CD4-positive, CD25-positive, alpha-beta regulatory T cell (primary cell): ENCODE results near the gene CD200. TPM values are rescaled to one million over a fixed set of nuclear protein-coding genes. Genes with fewer than 3 reads are reported as not detected.
A peak's percentile ranks its signal among the peaks of the same experiment; 100 is the strongest.

ENCODE experiments used
- ATAC-seq, 2 donors: fragments of 150-1000 bp; cut with Tn5 transposase; one replicate each; pipeline ENCODE4 v1.10.0; 2021; ENCODE audit warnings: low read depth in 2 of 2, moderate number of reproducible peaks in 2 of 2, moderate library complexity in 1 of 2
- DNase-seq, 3 donors: peaks; one replicate each; pipeline versions ENCODE4 v3.0.0 to v3.0.0-alpha.2; 2012 to 2022; ENCODE audit warnings: mixed read lengths in 1 of 3
- H3K27ac ChIP-seq: one replicate; pipeline ENCODE4 v1.7.0; 2013; ENCODE audit warnings: mild to moderate bottlenecking, low read length; ENCODE audit not compliant: insufficient read depth, poor library complexity, severe bottlenecking
- H3K27me3 ChIP-seq: one replicate; pipeline ENCODE4 v1.7.0; 2013; ENCODE audit warnings: low read length; ENCODE audit not compliant: control insufficient read depth, insufficient read depth
- H3K36me3 ChIP-seq: one replicate; pipeline ENCODE4 v1.7.0; 2013; ENCODE audit warnings: mild to moderate bottlenecking, low read length, moderate library complexity; ENCODE audit not compliant: control insufficient read depth, insufficient read depth
- H3K4me1 ChIP-seq: 2 replicates; pipeline ENCODE4 v1.7.0; 2013; ENCODE audit warnings: mild to moderate bottlenecking, low read length; ENCODE audit not compliant: insufficient read depth, control insufficient read depth, poor library complexity, severe bottlenecking
- H3K4me3 ChIP-seq: one replicate; pipeline ENCODE4 v1.7.0; 2013; ENCODE audit warnings: low read depth, mild to moderate bottlenecking, low read length, moderate library complexity
- H3K9me3 ChIP-seq, 2 experiments: 1 replicate in 1 of 2; 2 replicates in 1 of 2; pipeline ENCODE4 v1.7.0; 2013; ENCODE audit warnings: low read length in 2 of 2, mild to moderate bottlenecking in 1 of 2, moderate library complexity in 1 of 2; ENCODE audit not compliant: control insufficient read depth in 2 of 2
- H3K27ac Mint-ChIP-seq, 3 donors: one replicate each; pipeline ENCODE4 v1.8.0; 2020 to 2022; ENCODE audit warnings: mild to moderate bottlenecking in 3 of 3, mixed read lengths in 3 of 3, moderate library complexity in 2 of 3
- H3K27me3 Mint-ChIP-seq: one replicate; pipeline ENCODE4 v1.8.0; 2022; ENCODE audit warnings: mild to moderate bottlenecking, mixed read lengths
- H3K36me3 Mint-ChIP-seq: one replicate; pipeline ENCODE4 v1.8.0; 2020; ENCODE audit warnings: mixed read lengths
- H3K4me1 Mint-ChIP-seq, 4 donors: one replicate each; pipeline ENCODE4 v1.8.0; 2020 to 2022; ENCODE audit warnings: mixed read lengths in 4 of 4, mild to moderate bottlenecking in 1 of 4
- H3K4me3 Mint-ChIP-seq, 4 donors: one replicate each; pipeline ENCODE4 v1.8.0; 2020 to 2022; ENCODE audit warnings: mild to moderate bottlenecking in 4 of 4, mixed read lengths in 4 of 4, moderate library complexity in 3 of 4
- H3K9me3 Mint-ChIP-seq, 7 donors: one replicate each; pipeline ENCODE4 v1.8.0; 2020 to 2022; ENCODE audit warnings: mixed read lengths in 7 of 7, mild to moderate bottlenecking in 3 of 7, moderate library complexity in 2 of 7
- polyA plus RNA-seq, 4 donors: library from polyadenylated mRNA; unstranded; fragments of 300-500 nt; fragmentation: Illumina TruSeq; gene quantifications; one replicate each; pipeline ENCODE4 v1.2.3, GENCODE V29; 2021
- total RNA-seq: library from RNA; stranded (reverse); gene quantifications from one replicate; pipeline ENCODE4 v1.2.3, GENCODE V29; 2022

The CD200 gene
- total and polyA plus RNA-seq, 5 donors from 2014 or later, result 1.9 to 4.8 (median 2.8) TPM

DNA sequence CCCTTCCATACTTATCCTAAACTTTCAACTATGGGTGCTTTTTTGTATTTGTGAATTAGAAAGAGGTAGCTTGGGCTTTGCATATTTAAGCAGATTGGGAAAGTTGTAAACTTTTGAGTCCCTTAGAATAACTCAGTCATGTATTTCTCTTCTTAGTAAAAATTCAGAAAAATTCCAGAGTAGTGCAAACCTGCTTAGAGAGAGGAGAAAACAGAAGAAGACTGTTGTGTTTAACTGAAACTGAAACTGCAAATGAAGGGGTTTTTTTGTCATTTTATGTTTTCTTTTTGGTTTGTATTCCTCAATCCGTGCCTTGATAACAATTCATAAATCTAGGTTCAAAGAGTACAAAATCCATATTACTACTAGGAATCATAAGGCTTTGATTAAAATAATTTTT is 31.3 kb downstream of the CD200 start:
- no peaks in the 10 kb centered on the region for H3K36me3 ChIP-seq
- Mint-ChIP-seq H3K27me3 (peaks cover under 1% of the 10 kb centered on the region), H3K36me3 (peaks cover 8% of the 10 kb centered on the region), H3K9me3 (no peaks in the 10 kb centered on the region), H3K4me3 (peak overlapping the region in 1 of 4 donors; percentile 0), H3K4me1 (peaks cover 4 to 20% (median 17%) of the 10 kb centered on the region in 4 donors), H3K27ac (peak overlapping the region in 2 of 3 donors; percentile 30 to 67)
- H3K27ac ChIP-seq, result no peak overlapping the region
- peak in 1 of 3 donors; percentile 18 for DNase-seq
- H3K27me3 ChIP-seq, result no peaks in the 10 kb centered on the region
- no peak for ATAC-seq
- H3K4me1 ChIP-seq, result no peaks in the 10 kb centered on the region
- H3K9me3 ChIP-seq, result no peaks in the 10 kb centered on the region
- peak overlapping the region; percentile 30 for H3K4me3 ChIP-seq

DNA sequence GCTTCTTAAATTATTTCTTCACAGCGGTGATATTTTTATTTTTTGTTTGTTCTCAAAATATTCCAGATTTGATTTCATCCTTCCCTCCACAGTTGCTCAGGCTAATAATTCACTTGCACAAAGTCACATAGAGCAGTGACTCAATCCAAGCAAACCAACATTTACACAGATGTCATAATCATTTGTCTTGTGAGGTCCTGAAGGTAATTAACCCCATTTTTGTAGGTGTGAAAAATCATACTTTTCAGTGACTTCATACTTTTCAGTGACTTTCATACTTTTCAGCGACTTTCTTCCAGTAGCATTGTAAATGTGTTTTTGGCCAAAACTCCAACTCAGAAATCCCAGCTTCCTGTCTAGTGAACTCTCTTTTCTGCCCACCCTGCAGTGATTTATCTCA is 32.1 kb downstream of the CD200 start:
- Histone ChIP-seq H3K27me3 (no peaks in the 10 kb centered on the region), H3K27ac (no peak overlapping the region), H3K4me3 (no peak overlapping the region), H3K4me1 (no peaks in the 10 kb centered on the region), H3K36me3 (no peaks in the 10 kb centered on the region), H3K9me3 (no peaks in the 10 kb centered on the region)
- DNase-seq (no peak), ATAC-seq (no peak)
- Mint-ChIP-seq H3K9me3 (no peaks in the 10 kb centered on the region), H3K36me3 (peaks cover 8% of the 10 kb centered on the region), H3K27me3 (no peaks in the 10 kb centered on the region), H3K27ac (peak overlapping the region in 1 of 3 donors; percentile 27), H3K4me1 (peaks cover 4 to 20% (median 15%) of the 10 kb centered on the region in 4 donors), H3K4me3 (peak overlapping the region in 1 of 4 donors; percentile 8)

DNA sequence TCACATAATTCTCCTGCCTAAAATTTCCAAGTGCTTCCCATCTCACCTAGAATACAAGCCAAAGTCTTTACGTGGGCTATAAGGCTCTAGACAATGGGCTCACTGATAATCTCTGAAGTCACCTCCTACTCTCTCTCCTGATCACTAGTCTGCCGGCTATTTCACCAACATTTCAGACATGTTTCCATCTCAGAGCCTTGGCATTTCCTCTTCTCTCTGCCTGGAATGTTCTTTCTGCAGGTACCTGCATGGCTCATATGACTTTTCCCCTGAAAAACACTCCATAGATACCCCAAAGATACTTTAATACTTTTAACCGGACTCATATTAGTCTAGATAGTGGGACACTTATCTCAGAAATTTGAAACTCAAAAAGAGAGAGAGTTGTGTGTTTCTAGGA is 32.7 kb downstream of the CD200 start:
- H3K4me3 Mint-ChIP-seq, result peak overlapping the region in 1 of 4 donors; percentile 8
- H3K9me3 Mint-ChIP-seq, result no peaks in the 10 kb centered on the region
- ATAC-seq, result no peak
- Histone ChIP-seq H3K4me3 (no peak overlapping the region), H3K36me3 (no peaks in the 10 kb centered on the region), H3K9me3 (no peaks in the 10 kb centered on the region), H3K4me1 (no peaks in the 10 kb centered on the region), H3K27ac (no peak overlapping the region), H3K27me3 (no peaks in the 10 kb centered on the region)
- peaks cover 8% of the 10 kb centered on the region for H3K36me3 Mint-ChIP-seq
- H3K4me1 Mint-ChIP-seq, result peaks cover 4 to 20% (median 15%) of the 10 kb centered on the region in 4 donors
- H3K27me3 Mint-ChIP-seq, result no peaks in the 10 kb centered on the region
- DNase-seq, result no peak
- H3K27ac Mint-ChIP-seq, result peak overlapping the region in 1 of 3 donors; percentile 4

DNA sequence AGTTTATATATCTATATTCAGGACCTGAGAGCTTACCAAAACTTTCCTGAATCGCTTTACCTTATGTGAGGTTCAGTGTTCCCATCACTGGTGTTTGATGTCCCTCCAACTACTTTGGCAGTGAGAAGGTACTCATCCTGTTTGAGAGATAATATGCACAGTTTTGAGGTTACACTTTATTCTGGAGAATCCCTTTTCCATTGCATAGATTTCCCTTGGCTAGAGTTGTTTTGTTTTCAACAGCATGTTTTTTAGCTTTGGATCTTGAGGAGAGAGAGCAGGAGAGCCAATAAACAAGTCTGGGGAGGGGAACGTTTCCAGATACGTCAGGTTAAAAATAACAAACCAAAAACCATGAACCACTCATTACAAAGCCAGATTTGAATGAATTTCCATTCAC is 33.6 kb downstream of the CD200 start:
- no peak overlapping the region for H3K4me3 Mint-ChIP-seq
- no peak overlapping the region for H3K27ac ChIP-seq
- H3K27me3 Mint-ChIP-seq, result no peaks in the 10 kb centered on the region
- H3K4me3 ChIP-seq, result no peak overlapping the region
- H3K4me1 ChIP-seq, result no peaks in the 10 kb centered on the region
- H3K9me3 ChIP-seq, result no peaks in the 10 kb centered on the region
- ATAC-seq, result no peak
- peaks cover 8% of the 10 kb centered on the region for H3K36me3 Mint-ChIP-seq
- no peak for DNase-seq
- no peaks in the 10 kb centered on the region for H3K36me3 ChIP-seq
- H3K4me1 Mint-ChIP-seq, result peaks cover 4 to 20% (median 15%) of the 10 kb centered on the region in 4 donors
- H3K27me3 ChIP-seq, result no peaks in the 10 kb centered on the region
- no peak overlapping the region for H3K27ac Mint-ChIP-seq
- H3K9me3 Mint-ChIP-seq, result no peaks in the 10 kb centered on the region

DNA sequence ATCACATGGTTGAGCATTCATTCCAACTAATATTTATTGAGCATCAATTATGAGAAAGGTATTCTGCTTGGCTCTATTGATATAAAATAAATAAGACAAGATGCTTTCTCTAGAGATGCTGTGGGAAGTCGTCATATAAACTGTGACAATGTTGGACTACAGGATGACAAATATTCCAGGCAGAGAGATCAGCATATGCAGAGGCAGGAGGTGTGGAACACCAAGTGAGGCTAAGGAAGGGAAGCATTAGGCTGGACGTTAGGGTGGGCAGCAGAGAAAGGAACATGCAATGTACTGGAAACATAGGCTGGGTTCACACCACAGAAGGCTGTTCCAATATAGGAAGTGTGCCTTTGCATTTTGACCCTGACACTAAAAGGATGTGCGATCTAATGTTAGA is 38.6 kb downstream of the CD200 start:
- Histone ChIP-seq H3K4me1 (no peaks in the 10 kb centered on the region), H3K4me3 (no peak overlapping the region), H3K27ac (no peak overlapping the region), H3K36me3 (no peaks in the 10 kb centered on the region), H3K9me3 (no peaks in the 10 kb centered on the region), H3K27me3 (no peaks in the 10 kb centered on the region)
- no peak overlapping the region for H3K27ac Mint-ChIP-seq
- no peak for ATAC-seq
- H3K27me3 Mint-ChIP-seq, result peaks cover 4% of the 10 kb centered on the region
- DNase-seq, result no peak
- no peaks in the 10 kb centered on the region for H3K9me3 Mint-ChIP-seq
- no peak overlapping the region for H3K4me3 Mint-ChIP-seq
- H3K4me1 Mint-ChIP-seq, result peaks cover 0 to 7% (median 4%) of the 10 kb centered on the region in 4 donors
- no peaks in the 10 kb centered on the region for H3K36me3 Mint-ChIP-seq

DNA sequence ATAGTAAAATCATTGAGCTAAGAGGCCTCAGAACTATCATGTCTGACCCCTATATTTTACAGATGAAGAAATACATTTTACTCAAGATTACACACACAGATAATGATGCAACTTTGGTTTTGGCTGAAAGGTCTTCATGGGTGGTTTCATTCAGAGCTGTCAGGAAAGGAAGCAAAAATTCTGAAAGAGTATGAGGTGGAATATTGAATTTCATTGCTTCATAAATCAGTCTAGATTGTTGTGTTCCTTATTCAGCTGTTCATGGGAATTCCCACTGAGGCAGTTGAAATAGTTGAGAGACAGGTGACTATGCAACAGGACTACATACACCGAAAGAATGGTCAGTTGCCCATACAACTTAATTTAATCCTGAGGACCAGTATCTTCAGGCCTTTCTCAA is 39.4 kb downstream of the CD200 start:
- no peak for DNase-seq
- no peaks in the 10 kb centered on the region for H3K4me1 ChIP-seq
- no peak overlapping the region for H3K27ac ChIP-seq

DNA sequence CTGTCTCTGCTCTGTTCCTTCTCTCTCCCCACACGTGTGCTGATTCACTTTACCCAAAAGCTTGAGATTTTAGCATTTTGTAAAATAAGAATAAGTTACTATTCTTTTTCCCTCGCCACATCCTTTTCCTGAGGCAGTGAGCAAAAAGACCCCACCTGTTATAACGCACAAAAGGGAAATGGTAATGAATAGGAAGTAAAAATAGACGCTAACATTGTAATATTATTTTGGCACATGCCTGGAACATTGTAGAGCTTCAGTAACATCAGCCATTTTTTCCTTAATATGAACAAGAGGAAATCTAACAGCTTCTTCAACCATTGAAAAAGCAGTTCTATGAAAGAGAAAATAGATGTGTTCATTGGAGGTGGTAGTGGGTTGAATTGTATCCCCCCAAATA is 40.5 kb downstream of the CD200 start:
- peaks cover 0 to 5% (median 2%) of the 10 kb centered on the region in 4 donors for H3K4me1 Mint-ChIP-seq
- no peaks in the 10 kb centered on the region for H3K36me3 ChIP-seq
- no peak for ATAC-seq
- no peaks in the 10 kb centered on the region for H3K27me3 ChIP-seq
- H3K27ac ChIP-seq, result no peak overlapping the region
- no peaks in the 10 kb centered on the region for H3K4me1 ChIP-seq
- no peak overlapping the region for H3K27ac Mint-ChIP-seq
- H3K36me3 Mint-ChIP-seq, result no peaks in the 10 kb centered on the region
- no peak overlapping the region for H3K4me3 Mint-ChIP-seq
- DNase-seq, result no peak
- H3K4me3 ChIP-seq, result no peak overlapping the region
- no peaks in the 10 kb centered on the region for H3K9me3 ChIP-seq
- H3K9me3 Mint-ChIP-seq, result no peaks in the 10 kb centered on the region
- H3K27me3 Mint-ChIP-seq, result peaks cover 4% of the 10 kb centered on the region

More for the DNA sequence above, 39.4 kb downstream of the CD200 start:
- no peaks in the 10 kb centered on the region for H3K27me3 ChIP-seq
- H3K4me3 ChIP-seq, result no peak overlapping the region
- Mint-ChIP-seq H3K9me3 (no peaks in the 10 kb centered on the region), H3K27ac (no peak overlapping the region), H3K4me1 (peaks cover 0 to 5% (median 2%) of the 10 kb centered on the region in 4 donors), H3K27me3 (peaks cover 4% of the 10 kb centered on the region), H3K36me3 (no peaks in the 10 kb centered on the region), H3K4me3 (no peak overlapping the region)
- no peaks in the 10 kb centered on the region for H3K9me3 ChIP-seq
- H3K36me3 ChIP-seq, result no peaks in the 10 kb centered on the region
- ATAC-seq, result no peak

DNA sequence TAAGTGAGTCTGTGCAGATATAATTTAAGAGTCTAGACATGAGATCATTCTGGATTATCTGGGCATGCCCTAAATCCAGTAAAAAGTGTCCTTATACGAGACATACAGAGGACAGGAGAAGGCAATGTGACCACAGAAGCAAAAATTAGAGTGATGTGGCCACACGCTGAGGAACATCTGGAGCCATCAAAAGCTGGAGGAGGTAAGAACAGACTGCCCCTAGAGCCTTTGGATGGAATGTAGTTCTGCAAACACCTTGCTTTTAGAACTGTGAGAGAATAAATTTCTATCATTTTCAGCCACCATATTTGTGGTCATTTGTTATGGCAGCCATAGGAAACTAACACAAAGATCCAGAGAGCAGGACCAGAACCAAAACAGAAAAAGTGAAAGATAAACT is 41.0 kb downstream of the CD200 start:
- Histone ChIP-seq H3K27me3 (no peaks in the 10 kb centered on the region), H3K4me3 (no peak overlapping the region), H3K9me3 (no peaks in the 10 kb centered on the region), H3K27ac (no peak overlapping the region), H3K4me1 (no peaks in the 10 kb centered on the region), H3K36me3 (no peaks in the 10 kb centered on the region)
- peaks cover 0 to 5% (median 2%) of the 10 kb centered on the region in 4 donors for H3K4me1 Mint-ChIP-seq
- H3K4me3 Mint-ChIP-seq, result no peak overlapping the region
- H3K9me3 Mint-ChIP-seq, result no peaks in the 10 kb centered on the region
- no peaks in the 10 kb centered on the region for H3K36me3 Mint-ChIP-seq
- DNase-seq, result no peak
- H3K27ac Mint-ChIP-seq, result no peak overlapping the region
- peaks cover 4% of the 10 kb centered on the region for H3K27me3 Mint-ChIP-seq
- ATAC-seq, result no peak
